GM23248 (cell line): ENCODE measurements around the gene UBQLN4. TPM values are rescaled to one million over a fixed set of nuclear protein-coding genes. Genes with fewer than 3 reads are reported as not detected.

ENCODE experiments used
- DNase-seq: peaks from one replicate; pipeline ENCODE4 v3.0.0-alpha.2; 2015
- H2AFZ ChIP-seq: fragments of 200-600 bp; sonication (generic); 2 replicates; pipeline ENCODE4 v1.6.1; 2016; ENCODE audit warnings: antibody characterized with exemption
- H3F3A ChIP-seq: fragments of 200-600 bp; sonication (generic); 2 replicates; pipeline ENCODE4 v1.6.1; 2016; ENCODE audit warnings: mild to moderate bottlenecking, antibody characterized with exemption, mixed run types; ENCODE audit not compliant: insufficient read depth
- H3K27ac ChIP-seq: fragments of 200-600 bp; sonication (generic); 2 replicates; pipeline ENCODE4 v1.5.1; 2016; ENCODE audit warnings: mild to moderate bottlenecking
- H3K27me3 ChIP-seq: fragments of 200-600 bp; sonication (generic); replicated peaks from 2 replicates; pipeline ENCODE4 v1.6.1; 2016; ENCODE audit warnings: mild to moderate bottlenecking; ENCODE audit not compliant: insufficient read depth
- H3K36me3 ChIP-seq: fragments of 200-600 bp; sonication (generic); 2 replicates; pipeline ENCODE4 v1.6.1; 2016; ENCODE audit warnings: low read depth, mild to moderate bottlenecking
- H3K4me1 ChIP-seq: fragments of 200-600 bp; sonication (generic); 2 replicates; pipeline ENCODE4 v1.6.1; 2016; ENCODE audit warnings: mild to moderate bottlenecking; ENCODE audit not compliant: insufficient read depth
- H3K4me2 ChIP-seq: fragments of 200-600 bp; sonication (generic); one replicate; pipeline ENCODE4 v1.6.1; 2016; ENCODE audit warnings: mild to moderate bottlenecking; ENCODE audit not compliant: unreplicated experiment
- H3K4me3 ChIP-seq: fragments of 200-600 bp; sonication (generic); 2 replicates; pipeline ENCODE4 v1.5.1; 2016; ENCODE audit warnings: mild to moderate bottlenecking
- H3K79me2 ChIP-seq: fragments of 200-600 bp; sonication (generic); 2 replicates; pipeline ENCODE4 v1.6.1; 2016; ENCODE audit warnings: mild to moderate bottlenecking; ENCODE audit not compliant: insufficient read depth
- H3K9ac ChIP-seq: fragments of 200-600 bp; sonication (generic); 2 replicates; pipeline ENCODE4 v1.6.1; 2016; ENCODE audit warnings: mild to moderate bottlenecking
- H3K9me2 ChIP-seq: fragments of 200-600 bp; sonication (generic); 2 replicates; pipeline ENCODE4 v1.6.1; 2016; ENCODE audit warnings: mixed run types, mild to moderate bottlenecking, moderate library complexity; ENCODE audit not compliant: insufficient read depth
- H3K9me3 ChIP-seq: fragments of 200-600 bp; sonication (generic); one replicate; pipeline ENCODE4 v1.6.1; 2017; ENCODE audit warnings: low read depth
- H4K20me1 ChIP-seq: fragments of 200-600 bp; sonication (generic); 2 replicates; pipeline ENCODE4 v1.6.0; 2016; ENCODE audit not compliant: insufficient read depth
- EZH2 ChIP-seq: fragments of 200-600 bp; sonication (generic); IDR thresholded peaks from 2 replicates; pipeline ENCODE4 v1.6.1; 2018; ENCODE audit warnings: antibody characterized with exemption, mild to moderate bottlenecking; ENCODE audit not compliant: insufficient read depth, poor library complexity, severe bottlenecking
- EZH2phosphoT487 ChIP-seq: fragments of 200-600 bp; sonication (generic); IDR thresholded peaks from 2 replicates; pipeline ENCODE4 v1.6.1; 2018; ENCODE audit warnings: antibody characterized with exemption, moderate library complexity, mild to moderate bottlenecking, low read depth; ENCODE audit not compliant: insufficient read depth
- WGBS, 2 experiments: methylation state at CpG; one replicate each; pipeline ENCODE4 v1.1.6; 2015 to 2017; ENCODE audit warnings: low lambda C conversion rate in 2 of 2, low coverage in 1 of 2; ENCODE audit errors: missing lambda C conversion rate in 2 of 2; 5-methylcytosine and 5-hydroxymethylcytosine counted together
- in situ Hi-C: fragments of 300-500 bp; cut with MboI; formaldehyde crosslinking; loops from 2 replicates; pipeline ENCODE4 v1.15.0; 2020
- polyA plus RNA-seq: library from polyadenylated mRNA; unstranded; fragments of >200 nt; fragmentation: Nextera tagmentation; extraction: Ambion mirVana; gene quantifications from 2 replicates; pipeline ENCODE4 v1.2.1, GENCODE V29; 2016
- total RNA-seq: library from RNA; depleted of rRNA; stranded (reverse); fragments of >200 nt; shearing (Covaris generic); gene quantifications from 2 replicates; pipeline ENCODE4 v1.2.3, GENCODE V29; 2014

Gene UBQLN4
- total and polyA plus RNA-seq, 2 experiments from 2014 or later, result 9.9 to 18.4 TPM

GRCh38 chr1:156095906-156096508 is 42.4 kb upstream of the UBQLN4 start:
- H3K36me3 ChIP-seq, result no peaks in the 10 kb centered on the region
- H3K9me2 ChIP-seq, result no peaks in the 10 kb centered on the region
- peaks cover 13% of the 10 kb centered on the region for H3K4me1 ChIP-seq
- WGBS, 2 experiments, result 78 to 94% methylated on average over 3 of the region's 3 CpGs
- H4K20me1 ChIP-seq, result no peaks in the 10 kb centered on the region
- peaks cover 14% of the 10 kb centered on the region; the same call in 1 of the 2 replicates for H3K79me2 ChIP-seq
- peak; percentile 34 for DNase-seq
- H2AFZ ChIP-seq, result no peak overlapping the region
- peaks cover 7% of the 10 kb centered on the region; the same call in 1 of the 2 replicates for H3F3A ChIP-seq
- in situ Hi-C loops, result loop anchor here (5.0 to 10.0 kb wide), 2 partner anchors 36 to 129 kb away; no protein-coding TSS in a partner anchor
- H3K4me2 ChIP-seq, result no peak overlapping the region
- no peak overlapping the region for H3K4me3 ChIP-seq
- H3K27me3 ChIP-seq, result no peaks in the 10 kb centered on the region
- H3K27ac ChIP-seq, result peak overlapping the region; percentile 82
- H3K9ac ChIP-seq, result peak overlapping the region; percentile 81; the same call in 1 of the 2 replicates
- H3K9me3 ChIP-seq, result no peaks in the 10 kb centered on the region
- no peak for TF ChIP-seq EZH2

DNA sequence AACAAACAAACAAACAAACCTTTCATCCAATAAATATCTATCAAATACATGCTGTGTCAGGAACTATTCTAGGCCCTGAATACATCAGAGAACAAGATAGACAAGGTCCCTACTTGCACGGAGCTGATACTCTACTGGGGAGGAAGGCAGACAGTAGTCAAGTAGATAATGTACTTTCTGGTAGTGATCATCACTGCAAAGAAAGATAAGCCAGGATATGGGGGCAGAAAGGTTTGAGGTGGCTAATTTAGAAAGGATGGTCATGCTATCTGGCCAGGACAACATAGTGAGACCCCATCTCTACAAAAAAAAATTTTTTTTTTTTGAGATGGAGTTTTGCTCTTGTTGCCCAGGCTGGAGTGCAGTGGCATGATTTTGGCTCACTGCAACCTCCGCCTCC is 38.0 kb upstream of the UBQLN4 start:
- H3K9me3 ChIP-seq, result no peaks in the 10 kb centered on the region
- H3K9ac ChIP-seq, result no peak overlapping the region
- DNase-seq, result no peak
- H3K27ac ChIP-seq, result no peak overlapping the region
- peaks cover 7% of the 10 kb centered on the region; the same call in 1 of the 2 replicates for H3F3A ChIP-seq
- H4K20me1 ChIP-seq, result no peaks in the 10 kb centered on the region
- 60 to 76% methylated on average over 2 of the region's 2 CpGs for WGBS, 2 experiments
- H3K79me2 ChIP-seq, result peaks cover 8% of the 10 kb centered on the region; the same call in 1 of the 2 replicates
- TF ChIP-seq EZH2phosphoT487, result no peak
- no peak for TF ChIP-seq EZH2
- H3K4me1 ChIP-seq, result peaks cover 6% of the 10 kb centered on the region; the same call in 1 of the 2 replicates
- H3K36me3 ChIP-seq, result no peaks in the 10 kb centered on the region
- no peak overlapping the region for H2AFZ ChIP-seq
- H3K4me2 ChIP-seq, result no peak overlapping the region
- no peak overlapping the region for H3K4me3 ChIP-seq
- in situ Hi-C loops, result loop anchor here (10.0 kb wide), 1 partner anchor 133 kb away; no protein-coding TSS in a partner anchor
- no peaks in the 10 kb centered on the region for H3K9me2 ChIP-seq
- H3K27me3 ChIP-seq, result no peaks in the 10 kb centered on the region

DNA sequence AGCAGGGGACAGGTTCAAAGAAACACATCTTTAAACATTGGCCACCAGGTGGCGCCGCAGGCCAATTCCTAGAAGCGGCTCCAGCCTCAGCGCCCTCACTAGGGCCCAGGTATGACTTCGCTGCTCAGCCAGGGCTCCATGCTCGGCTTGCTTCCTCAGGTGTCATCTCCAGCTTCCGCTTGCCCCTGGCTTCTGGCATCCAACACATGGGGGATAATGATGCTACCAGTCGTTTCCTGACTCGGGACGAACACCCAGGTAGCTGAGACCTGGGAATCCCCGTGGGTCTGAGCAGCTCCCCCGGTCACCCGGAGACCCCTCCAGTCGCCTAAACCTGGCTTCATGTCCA is 37.2 kb upstream of the UBQLN4 start:
- no peaks in the 10 kb centered on the region for H3K27me3 ChIP-seq

GRCh38 chr1:156090138-156090839 is 36.7 kb upstream of the UBQLN4 start:
- DNase-seq, result no peak
- no peak overlapping the region for H3K27ac ChIP-seq
- H3K9ac ChIP-seq, result no peak overlapping the region
- no peaks in the 10 kb centered on the region for H4K20me1 ChIP-seq
- no peaks in the 10 kb centered on the region for H3K9me3 ChIP-seq
- in situ Hi-C loops, result loop anchor here (10.0 kb wide), 1 partner anchor 135 kb away; no protein-coding TSS in a partner anchor
- no peak overlapping the region for H2AFZ ChIP-seq
- no peaks in the 10 kb centered on the region for H3K27me3 ChIP-seq
- H3K4me2 ChIP-seq, result no peak overlapping the region
- TF ChIP-seq EZH2phosphoT487 (no peak), EZH2 (no peak)
- H3K36me3 ChIP-seq, result no peaks in the 10 kb centered on the region
- no peaks in the 10 kb centered on the region for H3F3A ChIP-seq
- H3K9me2 ChIP-seq, result no peaks in the 10 kb centered on the region
- no peaks in the 10 kb centered on the region for H3K4me1 ChIP-seq
- WGBS, 2 experiments, result 39 to 40% methylated on average over 5 of the region's 5 CpGs
- peaks cover 5% of the 10 kb centered on the region; the same call in 1 of the 2 replicates for H3K79me2 ChIP-seq
- no peak overlapping the region for H3K4me3 ChIP-seq

More for the DNA sequence above, 37.2 kb upstream of the UBQLN4 start:
- 40 to 42% methylated on average over 14 of the region's 14 CpGs for WGBS, 2 experiments
- no peaks in the 10 kb centered on the region for H3K36me3 ChIP-seq
- no peaks in the 10 kb centered on the region for H3K9me3 ChIP-seq
- TF ChIP-seq EZH2 (no peak), EZH2phosphoT487 (no peak)
- H3K4me1 ChIP-seq, result no peaks in the 10 kb centered on the region
- peaks cover 8% of the 10 kb centered on the region; the same call in 1 of the 2 replicates for H3K79me2 ChIP-seq
- no peaks in the 10 kb centered on the region for H4K20me1 ChIP-seq
- 0 out of 2 replicates have a peak, but pooled peaks cover under 1% of the 10 kb centered on the region for H3F3A ChIP-seq
- no peaks in the 10 kb centered on the region for H3K9me2 ChIP-seq
- no peak overlapping the region for H3K4me2 ChIP-seq
- DNase-seq, result peak; percentile 84
- H3K27ac ChIP-seq, result no peak overlapping the region
- H3K4me3 ChIP-seq, result no peak overlapping the region
- no peak overlapping the region for H2AFZ ChIP-seq
- in situ Hi-C loops, result loop anchor here (10.0 kb wide), 1 partner anchor 134 kb away; no protein-coding TSS in a partner anchor
- H3K9ac ChIP-seq, result no peak overlapping the region
